Uterus (tissue), 4 donors: ENCODE data around the gene MTCL1. TPM values are rescaled to one million over a fixed set of nuclear protein-coding genes. Genes with fewer than 3 reads are reported as not detected.

Experiments
- DNase-seq, 2 donors: peaks; one replicate each; pipeline ENCODE4 v3.0.0-alpha.2; 2019 to 2020
- H3K27ac ChIP-seq, 2 donors: fragments of 200-600 bp; sonication (generic); 1 replicate in 1 of 2; 2 replicates in 1 of 2; pipeline ENCODE4 v1.5.1; 2016 to 2018
- H3K27me3 ChIP-seq, 2 donors: fragments of 200-600 bp; sonication (generic); one replicate each; pipeline ENCODE4 v1.5.1; 2018 to 2019; ENCODE audit warnings: control low read depth in 1 of 2
- H3K36me3 ChIP-seq, 2 donors: fragments of 200-600 bp; sonication (generic); one replicate each; pipeline ENCODE4 v1.5.1; 2019; ENCODE audit warnings: control low read depth in 1 of 2
- H3K4me1 ChIP-seq, 2 donors: fragments of 200-600 bp; sonication (generic); one replicate each; pipeline ENCODE4 v1.5.1; 2018 to 2019; ENCODE audit warnings: control low read depth in 1 of 2
- H3K4me3 ChIP-seq, 2 donors: fragments of 200-600 bp; sonication (generic); 1 replicate in 1 of 2; 2 replicates in 1 of 2; pipeline ENCODE4 v1.5.1; 2018 to 2019; ENCODE audit warnings: mild to moderate bottlenecking in 1 of 2
- H3K9me3 ChIP-seq, 2 donors: fragments of 200-600 bp; sonication (generic); one replicate each; pipeline ENCODE4 v1.5.1; 2019; ENCODE audit warnings: control low read depth in 1 of 2
- CTCF ChIP-seq, 4 experiments: fragments of 200-600 bp in 2 of 4; fragments of 450-650 bp in 2 of 4; sonication (generic) in 2 of 4; IDR thresholded peaks; one replicate each; pipeline ENCODE4 v1.5.1; 2016 to 2019; ENCODE audit warnings: antibody characterized with exemption in 4 of 4, mild to moderate bottlenecking in 2 of 4, moderate library complexity in 1 of 4
- POLR2A ChIP-seq, 2 donors: fragments of 450-650 bp; IDR thresholded peaks; one replicate each; pipeline ENCODE4 v1.6.1; 2016; ENCODE audit warnings: antibody characterized with exemption in 2 of 2, mild to moderate bottlenecking in 1 of 2, moderate library complexity in 1 of 2
- intact Hi-C: fragments of 100-400 bp; cut with DNase I; formaldehyde crosslinking; loops from one replicate; pipeline ENCODE4 v1.15.1; 2023; ENCODE audit warnings: low total_unique reads
- total RNA-seq, 4 donors: library from RNA; depleted of rRNA in 3 of 4; stranded (reverse); fragments of >200 nt in 3 of 4; gene quantifications; one replicate each; pipeline versions ENCODE4 v1.1.0 to v1.2.4, GENCODE V29; 2014 to 2023
- donor health status: DM: yes; HTN: yes; CAD: no.

The MTCL1 gene
- total RNA-seq, 4 donors from 2014 or later, result 8.8 to 25.9 (median 11.0) TPM; not detected in 1

- no peaks in the 10 kb centered on the region for H3K27me3 ChIP-seq
- H3K36me3 ChIP-seq, result no peaks in the 10 kb centered on the region
- H3K4me3 ChIP-seq, result no peak overlapping the region
- no peak overlapping the region for H3K27ac ChIP-seq
- TF ChIP-seq CTCF (IDR thresholded peaks at IDR 0.05) (no peak), POLR2A (IDR thresholded peaks at IDR 0.05) (no peak)
- DNase-seq, result no peak
- H3K4me1 ChIP-seq, result no peaks in the 10 kb centered on the region
- no peaks in the 10 kb centered on the region for H3K9me3 ChIP-seq
- intact Hi-C loops, result no loop called here
Observed at GRCh38 chr18:8658858-8659485, 46.4 kb upstream of the MTCL1 start.

- no peak for DNase-seq
- intact Hi-C loops, result no loop called here
- TF ChIP-seq CTCF (IDR thresholded peaks at IDR 0.05) (no peak), POLR2A (IDR thresholded peaks at IDR 0.05) (no peak)
- Histone ChIP-seq H3K27ac (no peak overlapping the region), H3K4me1 (no peaks in the 10 kb centered on the region), H3K9me3 (no peaks in the 10 kb centered on the region), H3K36me3 (no peaks in the 10 kb centered on the region), H3K4me3 (no peak overlapping the region), H3K27me3 (no peaks in the 10 kb centered on the region)
Observed at GRCh38 chr18:8659609-8660242, 45.6 kb upstream of the MTCL1 start.

GRCh38 chr18:8660316-8660715 is 45.0 kb upstream of the MTCL1 start:
- H3K27ac ChIP-seq, result no peak overlapping the region
- TF ChIP-seq CTCF (IDR thresholded peaks at IDR 0.05) (no peak), POLR2A (IDR thresholded peaks at IDR 0.05) (no peak)
- no peak overlapping the region for H3K4me3 ChIP-seq
- H3K9me3 ChIP-seq, result no peaks in the 10 kb centered on the region
- H3K4me1 ChIP-seq, result no peaks in the 10 kb centered on the region
- no peak for DNase-seq
- H3K36me3 ChIP-seq, result no peaks in the 10 kb centered on the region
- H3K27me3 ChIP-seq, result no peaks in the 10 kb centered on the region
- intact Hi-C loops, result no loop called here

- TF ChIP-seq POLR2A (IDR thresholded peaks at IDR 0.05), result no peak
- no peak for TF ChIP-seq CTCF (IDR thresholded peaks at IDR 0.05)
- Histone ChIP-seq H3K9me3 (no peaks in the 10 kb centered on the region), H3K36me3 (no peaks in the 10 kb centered on the region), H3K27me3 (no peaks in the 10 kb centered on the region), H3K4me3 (no peak overlapping the region), H3K27ac (no peak overlapping the region), H3K4me1 (no peaks in the 10 kb centered on the region)
- DNase-seq, result no peak
- intact Hi-C loops, result no loop called here
Observed at GRCh38 chr18:8661754-8662559, 43.4 kb upstream of the MTCL1 start.
